Thyroid gland (tissue), 4 donors: ENCODE results near the gene ZBTB1.

Source experiments
- CTCF ChIP-seq, 6 experiments: fragments of 200-600 bp in 3 of 6; fragments of 450-650 bp in 3 of 6; sonication (generic) in 3 of 6; IDR thresholded peaks; one replicate each; pipeline ENCODE4 v1.5.1; 2016 to 2019; ENCODE audit warnings: antibody characterized with exemption in 6 of 6, mild to moderate bottlenecking in 2 of 6, inconsistent platforms in 1 of 6, moderate library complexity in 1 of 6
- POLR2A ChIP-seq, 2 donors: fragments of 450-650 bp; IDR thresholded peaks; one replicate each; pipeline ENCODE4 v1.6.1; 2017; ENCODE audit warnings: antibody characterized with exemption in 2 of 2, mild to moderate bottlenecking in 2 of 2, moderate library complexity in 1 of 2

- TF ChIP-seq CTCF (IDR thresholded peaks at IDR 0.05) (no peak), POLR2A (IDR thresholded peaks at IDR 0.05) (no peak)
Measured at GRCh38 chr14:64502456-64502855, 2.1 kb upstream of the ZBTB1 start.
